Measurements from ENCODE around the gene COX6B1. TPM values are rescaled to one million over a fixed set of nuclear protein-coding genes. Genes with fewer than 3 reads are reported as not detected.

COX6B1 gene
- polyA plus RNA-seq, 1 of the 3 experiments (the other 2 are of a cell fraction) = 826 TPM

DNA sequence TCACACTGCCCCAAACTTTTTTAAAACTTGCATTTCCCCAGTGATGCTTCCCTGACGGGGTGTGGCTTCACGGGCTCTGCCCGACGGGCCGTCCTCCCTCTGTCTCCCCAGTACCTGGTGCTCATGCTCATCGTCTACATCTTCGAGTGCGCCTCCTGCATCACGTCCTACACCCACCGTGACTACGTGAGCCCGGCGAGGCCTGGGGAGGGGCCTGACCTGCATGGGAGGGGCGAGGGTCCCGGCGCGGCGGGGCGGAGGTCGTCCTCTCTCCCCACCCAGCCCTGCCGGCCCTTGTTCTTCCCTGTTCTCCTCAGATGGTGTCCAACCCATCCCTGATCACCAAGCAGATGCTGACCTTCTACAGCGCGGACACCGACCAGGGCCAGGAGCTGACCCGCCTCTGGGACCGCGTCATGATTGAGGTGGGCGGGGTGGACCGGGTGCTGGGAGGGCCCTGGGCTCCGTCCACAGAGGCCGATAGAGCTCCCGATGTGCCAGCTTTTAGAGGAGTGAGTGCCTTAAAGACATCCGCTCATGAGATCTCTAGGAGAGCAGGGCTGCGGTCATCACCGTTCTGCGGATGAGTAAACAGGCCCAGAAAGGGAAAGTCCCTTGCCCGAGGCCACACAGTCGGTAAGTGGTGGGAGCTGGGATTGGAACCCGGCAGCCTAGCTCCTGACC, 25.1 kb downstream of the COX6B1 start:
- no peaks in the 10 kb centered on the region for H3K9me3 ChIP-seq
- CTCF ChIA-PET = interaction anchor here (1.0 to 2.7 kb wide), 3 partner anchors 11 to 124 kb away, joined by 3 to 10 read pairs (median 5); no protein-coding TSS in a partner anchor
- peak overlapping the region; percentile 93; the same call in 1 of the 2 replicates for H2AFZ ChIP-seq (ENCODE audit: low read depth)
- H4K20me1 ChIP-seq (ENCODE audit: insufficient read depth) = no peaks in the 10 kb centered on the region
- TF ChIP-seq, protein P1, sequence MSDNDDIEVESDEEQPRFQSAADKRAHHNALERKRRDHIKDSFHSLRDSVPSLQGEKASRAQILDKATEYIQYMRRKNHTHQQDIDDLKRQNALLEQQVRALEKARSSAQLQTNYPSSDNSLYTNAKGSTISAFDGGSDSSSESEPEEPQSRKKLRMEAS (IDR thresholded peaks at IDR 0.05; ENCODE audit: low read depth) = 0 out of 2 replicates have a peak, but pooled peaks have one; percentile 31
- no peak for TF ChIP-seq POLR2AphosphoS5 (IDR thresholded peaks at IDR 0.05; ENCODE audit: low read depth, low read length)
- POLR2A ChIA-PET = interaction anchor here (1.1 kb wide), 1 partner anchor 25 kb away, joined by 3 read pairs; the partner anchor contains the start of gene COX6B1
- H3F3A ChIP-seq (replicated peaks; ENCODE audit: insufficient read depth) = no peaks in the 10 kb centered on the region
- peak overlapping the region; percentile 67 for H3K4me2 ChIP-seq
- H3K27ac ChIP-seq (ENCODE audit: low read depth in 2 of 2, low read length in 1 of 2) = no peak overlapping the region
- H3K4me1 ChIP-seq (ENCODE audit: control insufficient read depth in 1 of 2, insufficient read depth in 2 of 2, low read depth in 1 of 2, low read length in 1 of 2) = no peaks in the 10 kb centered on the region; a peak in 1 of 4 replicates
- H3K79me2 ChIP-seq (ENCODE audit: insufficient read depth) = no peaks in the 10 kb centered on the region
- H3K4me3 ChIP-seq (ENCODE audit: low read depth in 2 of 2, low read length in 1 of 2) = peak overlapping the region; percentile 40 to 65
- no peaks in the 10 kb centered on the region for H3K9me2 ChIP-seq
- H3K27me3 ChIP-seq (ENCODE audit: insufficient read depth) = peaks cover 47% of the 10 kb centered on the region; the same call in 1 of the 2 replicates
- peak; percentile 84 for DNase-seq
- no peaks in the 10 kb centered on the region for H3K36me3 ChIP-seq (replicated peaks in 1 of 2; ENCODE audit: control insufficient read depth in 1 of 2, insufficient read depth in 2 of 2, low read length in 1 of 2)
- 4% methylated on average over 36 of the region's 39 CpGs for WGBS (ENCODE audit: low lambda C conversion rate)
- H3K9ac ChIP-seq = 0 out of 2 replicates have a peak overlapping the region, but pooled peaks have one; percentile 17

DNA sequence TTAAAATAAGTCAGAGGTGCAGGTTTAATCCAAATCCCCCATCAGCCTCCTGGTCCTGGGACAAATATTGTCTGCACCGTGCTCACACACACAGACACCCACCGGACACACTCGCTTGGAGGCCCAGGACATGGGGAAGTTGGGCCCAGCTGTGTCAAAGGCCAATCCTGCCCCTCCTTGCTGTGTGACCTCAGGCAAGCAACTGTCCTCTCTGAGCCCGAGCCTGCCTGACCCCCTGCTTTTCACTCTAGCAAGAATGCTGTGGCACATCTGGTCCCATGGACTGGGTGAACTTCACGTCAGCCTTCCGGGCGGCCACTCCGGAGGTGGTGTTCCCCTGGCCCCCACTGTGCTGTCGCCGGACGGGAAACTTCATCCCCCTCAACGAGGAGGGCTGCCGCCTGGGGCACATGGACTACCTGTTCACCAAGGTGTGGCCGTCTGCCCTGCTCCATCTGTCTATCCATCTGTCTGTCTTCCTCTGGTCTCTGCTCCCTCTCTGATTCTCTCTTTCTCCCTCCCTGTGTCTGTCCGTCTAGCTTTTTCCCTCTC, 27.5 kb downstream of the COX6B1 start:
- 20% methylated on average over 9 of the region's 15 CpGs for WGBS (ENCODE audit: low lambda C conversion rate)
- peaks cover 31% of the 10 kb centered on the region; the same call in 1 of the 2 replicates for H3K27me3 ChIP-seq (ENCODE audit: insufficient read depth)
- no peak overlapping the region for H3K4me3 ChIP-seq (ENCODE audit: low read depth in 2 of 2, low read length in 1 of 2)
- H3K4me1 ChIP-seq (ENCODE audit: control insufficient read depth in 1 of 2, insufficient read depth in 2 of 2, low read depth in 1 of 2, low read length in 1 of 2) = no peaks in the 10 kb centered on the region; a peak in 1 of 4 replicates
- no peak overlapping the region for H3K4me2 ChIP-seq
- H2AFZ ChIP-seq (ENCODE audit: low read depth) = no peak overlapping the region
- H3K36me3 ChIP-seq (replicated peaks in 1 of 2; ENCODE audit: control insufficient read depth in 1 of 2, insufficient read depth in 2 of 2, low read length in 1 of 2) = no peaks in the 10 kb centered on the region
- H3K9me2 ChIP-seq = no peaks in the 10 kb centered on the region
- no peak for TF ChIP-seq FOXM1 (IDR thresholded peaks at IDR 0.05; ENCODE audit: low read depth)
- TF ChIP-seq, protein P2, sequence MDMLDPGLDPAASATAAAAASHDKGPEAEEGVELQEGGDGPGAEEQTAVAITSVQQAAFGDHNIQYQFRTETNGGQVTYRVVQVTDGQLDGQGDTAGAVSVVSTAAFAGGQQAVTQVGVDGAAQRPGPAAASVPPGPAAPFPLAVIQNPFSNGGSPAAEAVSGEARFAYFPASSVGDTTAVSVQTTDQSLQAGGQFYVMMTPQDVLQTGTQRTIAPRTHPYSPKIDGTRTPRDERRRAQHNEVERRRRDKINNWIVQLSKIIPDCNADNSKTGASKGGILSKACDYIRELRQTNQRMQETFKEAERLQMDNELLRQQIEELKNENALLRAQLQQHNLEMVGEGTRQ (IDR thresholded peaks at IDR 0.05; ENCODE audit: borderline replicate concordance, low read depth, low read length) = no peak
- TF ChIP-seq SMC3 (IDR thresholded peaks at IDR 0.05; ENCODE audit: low read depth, low read length) = no peak
- TF ChIP-seq, protein P1 (IDR thresholded peaks at IDR 0.05; ENCODE audit: low read depth) = no peak
- TF ChIP-seq SIN3A (IDR thresholded peaks at IDR 0.05; ENCODE audit: borderline replicate concordance, low read depth, low read length) = no peak
- TF ChIP-seq TEAD4 (IDR thresholded peaks at IDR 0.05; ENCODE audit: borderline replicate concordance, insufficient read depth) = no peak
- TF ChIP-seq MXI1 (IDR thresholded peaks at IDR 0.05; ENCODE audit: low read depth, low read length) = no peak
- TF ChIP-seq FOSL2 (IDR thresholded peaks at IDR 0.05; ENCODE audit: borderline replicate concordance, low read depth) = no peak
- TF ChIP-seq, protein P3, sequence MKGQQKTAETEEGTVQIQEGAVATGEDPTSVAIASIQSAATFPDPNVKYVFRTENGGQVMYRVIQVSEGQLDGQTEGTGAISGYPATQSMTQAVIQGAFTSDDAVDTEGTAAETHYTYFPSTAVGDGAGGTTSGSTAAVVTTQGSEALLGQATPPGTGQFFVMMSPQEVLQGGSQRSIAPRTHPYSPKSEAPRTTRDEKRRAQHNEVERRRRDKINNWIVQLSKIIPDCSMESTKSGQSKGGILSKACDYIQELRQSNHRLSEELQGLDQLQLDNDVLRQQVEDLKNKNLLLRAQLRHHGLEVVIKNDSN (IDR thresholded peaks at IDR 0.05; ENCODE audit: borderline replicate concordance, low read depth) = no peak
- TF ChIP-seq NFIC (IDR thresholded peaks at IDR 0.05; ENCODE audit: borderline replicate concordance) = no peak
- TF ChIP-seq FOXJ3 (CRISPR knock-in tag; IDR thresholded peaks at IDR 0.05) = no peak
- no peak for TF ChIP-seq EP300 (IDR thresholded peaks at IDR 0.05; ENCODE audit: borderline replicate concordance in 1 of 2, low read depth in 1 of 2, low read length in 1 of 2)
- no peak for TF ChIP-seq CHD2 (IDR thresholded peaks at IDR 0.05; ENCODE audit: low read length, partially characterized antibody)
- TF ChIP-seq RCOR1 (IDR thresholded peaks at IDR 0.05; ENCODE audit: low read length) = no peak
- TF ChIP-seq, protein P4, sequence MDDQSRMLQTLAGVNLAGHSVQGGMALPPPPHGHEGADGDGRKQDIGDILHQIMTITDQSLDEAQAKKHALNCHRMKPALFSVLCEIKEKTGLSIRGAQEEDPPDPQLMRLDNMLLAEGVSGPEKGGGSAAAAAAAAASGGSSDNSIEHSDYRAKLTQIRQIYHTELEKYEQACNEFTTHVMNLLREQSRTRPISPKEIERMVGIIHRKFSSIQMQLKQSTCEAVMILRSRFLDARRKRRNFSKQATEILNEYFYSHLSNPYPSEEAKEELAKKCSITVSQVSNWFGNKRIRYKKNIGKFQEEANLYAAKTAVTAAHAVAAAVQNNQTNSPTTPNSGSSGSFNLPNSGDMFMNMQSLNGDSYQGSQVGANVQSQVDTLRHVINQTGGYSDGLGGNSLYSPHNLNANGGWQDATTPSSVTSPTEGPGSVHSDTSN (IDR thresholded peaks at IDR 0.05) = no peak
- TF ChIP-seq POLR2AphosphoS5 (IDR thresholded peaks at IDR 0.05; ENCODE audit: low read depth, low read length) = no peak
- no peak for TF ChIP-seq YY1 (IDR thresholded peaks at IDR 0.05; ENCODE audit: low read depth)
- TF ChIP-seq TCF12 (IDR thresholded peaks at IDR 0.05) = no peak
- no peaks in the 10 kb centered on the region for H4K20me1 ChIP-seq (ENCODE audit: insufficient read depth)
- DNase-seq = no peak
- H3K27ac ChIP-seq (ENCODE audit: low read depth in 2 of 2, low read length in 1 of 2) = no peak overlapping the region
- no peaks in the 10 kb centered on the region for H3K9me3 ChIP-seq
- no peaks in the 10 kb centered on the region for H3F3A ChIP-seq (replicated peaks; ENCODE audit: insufficient read depth)
- no peaks in the 10 kb centered on the region for H3K79me2 ChIP-seq (ENCODE audit: insufficient read depth)
- POLR2A ChIA-PET = no interaction called here
- CTCF ChIA-PET = no interaction called here
- H3K9ac ChIP-seq = no peak overlapping the region

Data from SK-N-SH (cell line).